Measurements from ENCODE around the gene PCDH18.

The PCDH18 gene

GRCh38 chr4:137528673-137529072, 3.6 kb downstream of the PCDH18 start:
- Histone ChIP-seq H4K20me1 (ENCODE audit: insufficient read depth, low read length, poor library complexity, severe bottlenecking) (no peaks in the 10 kb centered on the region), H3K27me3 (ENCODE audit: insufficient read depth, low read length, poor library complexity, severe bottlenecking) (no peaks in the 10 kb centered on the region), H3K9ac (ENCODE audit: low read depth, low read length, poor library complexity, severe bottlenecking) (no peak overlapping the region), H3F3A (ENCODE audit: low read depth) (no peaks in the 10 kb centered on the region), H3K79me2 (ENCODE audit: insufficient read depth, low read length) (no peaks in the 10 kb centered on the region), H2AFZ (ENCODE audit: low read length) (no peak overlapping the region), H3K4me1 (ENCODE audit: insufficient read depth, low read length, poor library complexity, severe bottlenecking) (peaks cover 15% of the 10 kb centered on the region), H3K36me3 (ENCODE audit: insufficient read depth, low read length) (no peaks in the 10 kb centered on the region), H3K4me3 (ENCODE audit: low read length, poor library complexity, severe bottlenecking) (no peak overlapping the region), H3K9me3 (ENCODE audit: insufficient read depth, low read depth, low read length) (no peaks in the 10 kb centered on the region), H3K9me2 (replicated peaks; ENCODE audit: low read depth, low read length) (no peaks in the 10 kb centered on the region), H3K4me2 (ENCODE audit: low read depth, low read length, poor library complexity, severe bottlenecking) (no peak overlapping the region)
- TF ChIP-seq EZH2phosphoT487 (IDR thresholded peaks at IDR 0.05; ENCODE audit: borderline replicate concordance) = no peak
- TF ChIP-seq CTCF (conservative IDR thresholded peaks at IDR 0.05; ENCODE audit: low read length) = no peak

GRCh38 chr4:137526681-137527080, 5.6 kb downstream of the PCDH18 start:
- Histone ChIP-seq H3K9me3 (ENCODE audit: insufficient read depth, low read depth, low read length) (no peaks in the 10 kb centered on the region), H3K9me2 (replicated peaks; ENCODE audit: low read depth, low read length) (no peaks in the 10 kb centered on the region), H3K4me1 (ENCODE audit: insufficient read depth, low read length, poor library complexity, severe bottlenecking) (peaks cover 5% of the 10 kb centered on the region), H3K9ac (ENCODE audit: low read depth, low read length, poor library complexity, severe bottlenecking) (no peak overlapping the region), H3F3A (ENCODE audit: low read depth) (no peaks in the 10 kb centered on the region), H4K20me1 (ENCODE audit: insufficient read depth, low read length, poor library complexity, severe bottlenecking) (no peaks in the 10 kb centered on the region), H3K4me2 (ENCODE audit: low read depth, low read length, poor library complexity, severe bottlenecking) (no peak overlapping the region), H3K36me3 (ENCODE audit: insufficient read depth, low read length) (no peaks in the 10 kb centered on the region), H2AFZ (ENCODE audit: low read length) (no peak overlapping the region), H3K27me3 (ENCODE audit: insufficient read depth, low read length, poor library complexity, severe bottlenecking) (no peaks in the 10 kb centered on the region), H3K4me3 (ENCODE audit: low read length, poor library complexity, severe bottlenecking) (no peak overlapping the region), H3K79me2 (ENCODE audit: insufficient read depth, low read length) (no peaks in the 10 kb centered on the region)
- TF ChIP-seq CTCF (conservative IDR thresholded peaks at IDR 0.05; ENCODE audit: low read length) (no peak), EZH2phosphoT487 (IDR thresholded peaks at IDR 0.05; ENCODE audit: borderline replicate concordance) (no peak)

GRCh38 chr4:137524725-137525369, 7.4 kb downstream of the PCDH18 start:
- no peaks in the 10 kb centered on the region for H3K4me1 ChIP-seq (ENCODE audit: insufficient read depth, low read length, poor library complexity, severe bottlenecking)
- no peak overlapping the region for H3K4me2 ChIP-seq (ENCODE audit: low read depth, low read length, poor library complexity, severe bottlenecking)
- H3K79me2 ChIP-seq (ENCODE audit: insufficient read depth, low read length) = no peaks in the 10 kb centered on the region
- no peak overlapping the region for H2AFZ ChIP-seq (ENCODE audit: low read length)
- no peak overlapping the region for H3K9ac ChIP-seq (ENCODE audit: low read depth, low read length, poor library complexity, severe bottlenecking)
- H3K9me2 ChIP-seq (replicated peaks; ENCODE audit: low read depth, low read length) = no peaks in the 10 kb centered on the region
- no peaks in the 10 kb centered on the region for H4K20me1 ChIP-seq (ENCODE audit: insufficient read depth, low read length, poor library complexity, severe bottlenecking)
- TF ChIP-seq EZH2phosphoT487 (IDR thresholded peaks at IDR 0.05; ENCODE audit: borderline replicate concordance) (no peak), CTCF (conservative IDR thresholded peaks at IDR 0.05; ENCODE audit: low read length) (no peak)
- H3F3A ChIP-seq (ENCODE audit: low read depth) = no peaks in the 10 kb centered on the region
- H3K4me3 ChIP-seq (ENCODE audit: low read length, poor library complexity, severe bottlenecking) = no peak overlapping the region
- H3K27me3 ChIP-seq (ENCODE audit: insufficient read depth, low read length, poor library complexity, severe bottlenecking) = no peaks in the 10 kb centered on the region
- H3K9me3 ChIP-seq (ENCODE audit: insufficient read depth, low read depth, low read length) = no peaks in the 10 kb centered on the region
- no peaks in the 10 kb centered on the region for H3K36me3 ChIP-seq (ENCODE audit: insufficient read depth, low read length)

All from Loucy (cell line).